ENCODE measurements around the gene C22orf23. TPM values are rescaled to one million over a fixed set of nuclear protein-coding genes. Genes with fewer than 3 reads are reported as not detected.

Gene C22orf23
- total RNA-seq, 2 experiments from 2014 or later, result not detected

GRCh38 chr22:37905534-37906363, 47.7 kb downstream of the C22orf23 start, which contains the start of gene MICALL1:
Gene MICALL1 (plus strand): TSS chr22:37906297. CDS start chr22:37906423, 126 bp downstream.
- Mint-ChIP-seq H3K4me3 (peak within 1 kb of the TSS; percentile 73), H3K4me1 (ENCODE audit: low read depth) (peaks cover 37% of the 10 kb centered on the region), H3K27ac (peak within 1 kb of the TSS; percentile 78), H3K36me3 (ENCODE audit: low read depth) (no peaks in the 10 kb centered on the region), H3K9me3 (ENCODE audit: insufficient read depth) (no peaks in the 10 kb centered on the region), H3K27me3 (ENCODE audit: low read depth) (no peaks in the 10 kb centered on the region)
- CTCF ChIA-PET, result interaction anchor here (1.0 to 1.9 kb wide), 9 partner anchors 9 to 268 kb away, joined by 3 to 19 read pairs (median 4); partner anchors contain the start of gene GCAT
- POLR2A ChIA-PET, result interaction anchor here (0.6 to 2.2 kb wide), 6 partner anchors 9 to 98 kb away, joined by 3 to 27 read pairs (median 4); partner anchors contain the start of gene GCAT
- DNase-seq, result peak; percentile 66
- ATAC-seq, result peak; percentile 89

GRCh38 chr22:37904572-37905533, 48.5 kb downstream of the C22orf23 start:
- Mint-ChIP-seq H3K36me3 (ENCODE audit: low read depth) (no peaks in the 10 kb centered on the region), H3K27me3 (ENCODE audit: low read depth) (no peaks in the 10 kb centered on the region), H3K4me3 (peak overlapping the region; percentile 73), H3K4me1 (ENCODE audit: low read depth) (peaks cover 37% of the 10 kb centered on the region), H3K9me3 (ENCODE audit: insufficient read depth) (no peaks in the 10 kb centered on the region), H3K27ac (peak overlapping the region; percentile 78)
- ChIA-PET CTCF (interaction anchor here (1.0 to 1.9 kb wide), 5 partner anchors 8 to 97 kb away, joined by 3 to 19 read pairs (median 4); partner anchors contain the start of gene GCAT), POLR2A (interaction anchor here (1.2 to 2.2 kb wide), 3 partner anchors 8 to 97 kb away, joined by 4 to 27 read pairs (median 4); partner anchors contain the start of gene GCAT)
- DNase-seq, result no peak
- no peak for ATAC-seq

- H3K4me3 Mint-ChIP-seq, result no peak overlapping the region
- CTCF ChIA-PET, result interaction anchor here (0.8 to 3.8 kb wide), 5 partner anchors 7 to 35 kb away, joined by 3 to 19 read pairs (median 4); partner anchors contain the start of gene MICALL1
- no peaks in the 10 kb centered on the region for H3K27me3 Mint-ChIP-seq (ENCODE audit: low read depth)
- no peaks in the 10 kb centered on the region for H3K9me3 Mint-ChIP-seq (ENCODE audit: insufficient read depth)
- no peak for ATAC-seq
- DNase-seq, result no peak
- H3K36me3 Mint-ChIP-seq (ENCODE audit: low read depth), result peaks cover 5% of the 10 kb centered on the region
- POLR2A ChIA-PET, result interaction anchor here (3.2 kb wide), 1 partner anchor 8 kb away, joined by 27 read pairs; the partner anchor contains the start of gene MICALL1
- peaks cover 45% of the 10 kb centered on the region for H3K4me1 Mint-ChIP-seq (ENCODE audit: low read depth)
- H3K27ac Mint-ChIP-seq, result peak overlapping the region; percentile 78
These were observed 54.8 kb downstream of the C22orf23 start for GRCh38 chr22:37898441-37899181.

- H3K27ac Mint-ChIP-seq, result peak overlapping the region; percentile 78
- H3K4me3 Mint-ChIP-seq, result no peak overlapping the region
- no peak for DNase-seq
- POLR2A ChIA-PET, result interaction anchor here (2.0 to 3.2 kb wide), 2 partner anchors 8 to 56 kb away, joined by 7 to 27 read pairs; partner anchors contain the start of genes C22orf23, MICALL1 and POLR2F
- no peaks in the 10 kb centered on the region for H3K27me3 Mint-ChIP-seq (ENCODE audit: low read depth)
- peaks cover 11% of the 10 kb centered on the region for H3K36me3 Mint-ChIP-seq (ENCODE audit: low read depth)
- H3K9me3 Mint-ChIP-seq (ENCODE audit: insufficient read depth), result no peaks in the 10 kb centered on the region
- peaks cover 47% of the 10 kb centered on the region for H3K4me1 Mint-ChIP-seq (ENCODE audit: low read depth)
- ATAC-seq, result no peak
- CTCF ChIA-PET, result interaction anchor here (0.8 to 3.8 kb wide), 7 partner anchors 8 to 79 kb away, joined by 3 to 19 read pairs (median 5); partner anchors contain the start of gene MICALL1
These were observed 55.6 kb downstream of the C22orf23 start for GRCh38 chr22:37897807-37898206.

- no peaks in the 10 kb centered on the region for H3K9me3 Mint-ChIP-seq (ENCODE audit: insufficient read depth)
- ChIA-PET POLR2A (interaction anchor here (0.6 to 3.2 kb wide), 8 partner anchors 9 to 57 kb away, joined by 3 to 27 read pairs (median 4); partner anchors contain the start of genes ANKRD54, C22orf23, MICALL1 and POLR2F), CTCF (interaction anchor here (0.8 to 3.8 kb wide), 13 partner anchors 9 to 259 kb away, joined by 3 to 19 read pairs (median 4); partner anchors contain the start of genes ANKRD54, C22orf23, MICALL1 and POLR2F)
- DNase-seq (no peak), ATAC-seq (no peak)
- peak overlapping the region; percentile 61 for H3K4me3 Mint-ChIP-seq
- no peaks in the 10 kb centered on the region for H3K27me3 Mint-ChIP-seq (ENCODE audit: low read depth)
- H3K4me1 Mint-ChIP-seq (ENCODE audit: low read depth), result peaks cover 47% of the 10 kb centered on the region
- peak overlapping the region; percentile 96 for H3K27ac Mint-ChIP-seq
- peaks cover 14% of the 10 kb centered on the region for H3K36me3 Mint-ChIP-seq (ENCODE audit: low read depth)
These were observed 56.5 kb downstream of the C22orf23 start for GRCh38 chr22:37896939-37897338.

GRCh38 chr22:37896181-37896592, 57.2 kb downstream of the C22orf23 start:
- ATAC-seq (peak; percentile 98), DNase-seq (peak; percentile 77)
- H3K9me3 Mint-ChIP-seq (ENCODE audit: insufficient read depth), result no peaks in the 10 kb centered on the region
- H3K4me1 Mint-ChIP-seq (ENCODE audit: low read depth), result peaks cover 40% of the 10 kb centered on the region
- H3K27me3 Mint-ChIP-seq (ENCODE audit: low read depth), result no peaks in the 10 kb centered on the region
- CTCF ChIA-PET, result interaction anchor here (0.8 to 3.8 kb wide), 14 partner anchors 8 to 259 kb away, joined by 3 to 19 read pairs (median 4); partner anchors contain the start of genes ANKRD54, C22orf23, MICALL1 and PDXP
- H3K4me3 Mint-ChIP-seq, result peak overlapping the region; percentile 61
- H3K36me3 Mint-ChIP-seq (ENCODE audit: low read depth), result peaks cover 21% of the 10 kb centered on the region
- POLR2A ChIA-PET, result interaction anchor here (0.6 to 3.2 kb wide), 12 partner anchors 9 to 58 kb away, joined by 3 to 27 read pairs (median 4); partner anchors contain the start of genes ANKRD54, C22orf23, MICALL1 and POLR2F
- H3K27ac Mint-ChIP-seq, result peak overlapping the region; percentile 96

GRCh38 chr22:37894939-37895670, 58.3 kb downstream of the C22orf23 start:
- ChIA-PET POLR2A (interaction anchor here (1.0 to 3.2 kb wide), 3 partner anchors 11 to 51 kb away, joined by 3 to 27 read pairs (median 7); partner anchors contain the start of genes ANKRD54 and MICALL1), CTCF (interaction anchor here (2.7 to 3.8 kb wide), 2 partner anchors 7 to 11 kb away, joined by 17 to 19 read pairs; partner anchors contain the start of gene MICALL1)
- DNase-seq, result no peak

GRCh38 chr22:37893583-37893983, 59.8 kb downstream of the C22orf23 start:
- Mint-ChIP-seq H3K9me3 (ENCODE audit: insufficient read depth) (no peaks in the 10 kb centered on the region), H3K4me3 (no peak overlapping the region), H3K27me3 (ENCODE audit: low read depth) (no peaks in the 10 kb centered on the region), H3K36me3 (ENCODE audit: low read depth) (peaks cover 32% of the 10 kb centered on the region), H3K4me1 (ENCODE audit: low read depth) (peaks cover 38% of the 10 kb centered on the region), H3K27ac (peak overlapping the region; percentile 62)
- ATAC-seq, result no peak
- CTCF ChIA-PET, result interaction anchor here (0.5 kb wide), 1 partner anchor 9 kb away, joined by 3 read pairs; no protein-coding TSS in a partner anchor
- POLR2A ChIA-PET, result interaction anchor here (0.5 kb wide), 1 partner anchor 30 kb away, joined by 4 read pairs; no protein-coding TSS in a partner anchor
- no peak for DNase-seq

More at GRCh38 chr22:37894939-37895670, 58.3 kb downstream of the C22orf23 start:
- no peaks in the 10 kb centered on the region for H3K27me3 Mint-ChIP-seq (ENCODE audit: low read depth)
- peaks cover 24% of the 10 kb centered on the region for H3K36me3 Mint-ChIP-seq (ENCODE audit: low read depth)
- H3K4me3 Mint-ChIP-seq, result no peak overlapping the region
- H3K27ac Mint-ChIP-seq, result peak overlapping the region; percentile 76
- peaks cover 38% of the 10 kb centered on the region for H3K4me1 Mint-ChIP-seq (ENCODE audit: low read depth)
- ATAC-seq, result no peak
- H3K9me3 Mint-ChIP-seq (ENCODE audit: insufficient read depth), result no peaks in the 10 kb centered on the region
